GM19468 (cell line): ENCODE data around the gene RAX2.
"Not testable (repeated sequence)": the region's sequence is repeated elsewhere in the genome, so short reads cannot be mapped to it uniquely, and the experiment has no call there.

ENCODE experiments used
- ATAC-seq: cut with Tn5 transposase; IDR thresholded peaks from one replicate; pipeline ENCODE4 v1.9.1; 2021; ENCODE audit warnings: mild to moderate bottlenecking, moderate library complexity, moderate number of reproducible peaks; ENCODE audit not compliant: unreplicated experiment; ENCODE audit errors: extremely low read depth

The RAX2 gene

DNA sequence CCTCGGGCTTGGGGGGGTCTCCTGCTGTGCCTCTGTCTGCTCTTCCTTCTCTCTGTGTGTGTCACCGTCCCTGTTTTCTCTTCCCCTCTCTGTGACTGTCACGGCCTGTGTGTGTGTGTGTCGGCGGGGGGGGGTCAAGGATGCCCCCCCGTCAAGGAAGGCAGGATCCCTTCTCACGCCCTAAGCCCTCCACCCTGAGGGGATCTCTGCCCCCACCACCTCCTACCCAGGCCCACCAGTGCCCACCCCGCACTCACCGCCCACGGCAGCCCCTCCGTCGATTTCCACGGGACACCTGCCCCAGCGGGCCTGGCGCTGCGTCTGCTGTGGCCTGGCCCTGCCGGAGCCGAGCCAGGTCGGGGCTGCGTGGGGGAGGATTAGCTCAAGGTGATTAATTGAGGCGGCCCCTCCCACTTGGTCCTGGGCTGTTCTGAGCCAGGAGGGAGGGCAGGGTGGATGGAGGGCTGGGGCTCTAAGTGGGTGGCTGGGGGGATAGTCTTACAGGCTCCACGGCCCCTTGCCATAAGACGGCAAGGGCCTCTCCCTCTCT, at the start of gene RAX2:
TSS of gene RAX2 (minus strand) at position 323 of the 550 bp plus-strand sequence. CDS start 486 bp downstream, outside the sequence.
- ATAC-seq, result no peak

DNA sequence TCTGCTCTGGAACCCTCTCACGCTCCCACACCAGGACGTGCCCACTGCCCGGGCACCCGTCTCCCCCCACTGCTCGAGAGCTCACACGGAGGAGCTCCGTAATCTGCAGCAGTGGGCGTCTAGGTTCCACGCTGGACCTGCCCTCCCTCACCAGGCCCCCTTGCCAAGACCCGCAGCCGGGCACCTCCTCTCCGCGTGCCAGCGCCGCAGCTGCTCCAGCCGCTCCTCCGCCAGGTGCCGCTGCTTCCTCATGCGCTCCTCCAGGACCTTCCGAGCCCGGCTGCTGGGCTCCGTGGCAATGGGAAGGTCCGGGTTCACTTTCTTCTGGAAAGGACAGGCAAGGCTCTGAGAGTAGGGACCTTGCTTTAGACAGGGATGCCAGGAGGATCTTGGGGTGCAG, 49.1 kb upstream of the RAX2 start:
- ATAC-seq, result no peak

DNA sequence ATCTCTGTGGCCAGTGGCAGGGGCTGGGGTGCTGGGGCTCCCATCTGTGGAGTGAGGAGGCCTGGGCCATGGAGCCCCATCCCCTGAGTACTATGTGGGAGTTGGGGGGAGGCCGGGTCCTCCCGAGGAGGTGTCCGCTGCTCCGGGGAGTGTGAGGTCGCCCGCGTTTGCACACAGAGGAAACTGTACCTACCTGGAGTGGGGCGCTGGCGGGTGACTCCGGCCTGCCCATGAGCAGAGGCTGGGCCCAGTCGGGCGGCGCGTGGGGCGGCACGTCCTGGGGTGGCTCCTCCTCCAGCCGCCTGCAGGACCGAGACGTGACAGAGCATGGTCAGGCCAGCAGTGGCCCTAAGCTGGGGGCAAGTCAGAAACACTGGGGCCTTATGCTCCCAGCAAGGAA, 48.0 kb upstream of the RAX2 start:
- no peak for ATAC-seq

- ATAC-seq, result no peak
Observed at GRCh38 chr19:3818918-3819317, 46.9 kb upstream of the RAX2 start.

GRCh38 chr19:3818466-3818865, 46.4 kb upstream of the RAX2 start:
- no peak for ATAC-seq

GRCh38 chr19:3817761-3818160, 45.7 kb upstream of the RAX2 start:
- no peak for ATAC-seq

GRCh38 chr19:3816566-3817218, 44.7 kb upstream of the RAX2 start:
- no peak for ATAC-seq

- not testable (repeated sequence) for ATAC-seq
Observed at GRCh38 chr19:3816148-3816547, 44.1 kb upstream of the RAX2 start.

- ATAC-seq, result no peak
Observed at GRCh38 chr19:3814648-3815047, 42.6 kb upstream of the RAX2 start.

- ATAC-seq, result no peak
Observed at GRCh38 chr19:3813473-3814392, 41.7 kb upstream of the RAX2 start.

- no peak for ATAC-seq
Observed at GRCh38 chr19:3810708-3811355, 38.8 kb upstream of the RAX2 start.

GRCh38 chr19:3809881-3810707, 38.1 kb upstream of the RAX2 start:
- ATAC-seq, result no peak

DNA sequence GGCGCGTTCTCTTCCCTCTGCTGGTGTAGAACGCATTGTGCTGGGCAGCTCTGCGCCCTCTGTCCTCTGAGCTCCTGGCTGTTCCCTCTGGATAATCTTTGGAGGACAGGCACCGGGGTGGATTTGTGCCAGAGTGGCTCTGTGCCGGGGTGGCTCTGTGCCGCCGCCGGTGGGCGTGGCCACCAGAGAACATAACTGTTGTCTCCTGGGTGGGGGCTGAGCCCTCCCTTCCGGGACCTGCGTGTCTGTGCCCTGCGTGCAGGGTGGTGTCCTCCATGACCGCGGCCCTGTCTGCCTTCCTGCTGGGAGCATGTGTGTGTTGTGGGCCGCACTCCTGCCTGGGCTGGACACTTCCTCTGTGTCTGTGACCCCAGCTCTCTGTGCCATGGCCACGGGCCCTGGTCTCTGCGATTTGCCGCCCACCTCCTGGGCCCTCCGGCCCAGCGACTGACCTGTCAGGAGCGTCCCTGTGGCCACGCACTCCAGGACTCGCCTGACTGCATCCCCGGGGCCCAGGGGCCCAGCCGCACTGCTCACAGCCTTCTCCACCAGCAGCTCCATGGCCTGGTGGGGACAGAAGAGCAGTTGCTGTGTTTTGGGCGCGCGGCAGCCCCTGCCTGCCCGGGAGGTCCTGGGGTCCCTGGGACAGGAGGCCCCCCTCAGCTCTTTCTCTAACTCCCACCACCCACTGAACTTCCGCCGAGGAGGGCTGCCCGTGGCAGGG, 36.6 kb upstream of the RAX2 start:
- no peak for ATAC-seq

- ATAC-seq, result no peak
Observed at GRCh38 chr19:3807574-3808354, 35.7 kb upstream of the RAX2 start.

- no peak for ATAC-seq
Observed at GRCh38 chr19:3807131-3807480, 35.1 kb upstream of the RAX2 start.

DNA sequence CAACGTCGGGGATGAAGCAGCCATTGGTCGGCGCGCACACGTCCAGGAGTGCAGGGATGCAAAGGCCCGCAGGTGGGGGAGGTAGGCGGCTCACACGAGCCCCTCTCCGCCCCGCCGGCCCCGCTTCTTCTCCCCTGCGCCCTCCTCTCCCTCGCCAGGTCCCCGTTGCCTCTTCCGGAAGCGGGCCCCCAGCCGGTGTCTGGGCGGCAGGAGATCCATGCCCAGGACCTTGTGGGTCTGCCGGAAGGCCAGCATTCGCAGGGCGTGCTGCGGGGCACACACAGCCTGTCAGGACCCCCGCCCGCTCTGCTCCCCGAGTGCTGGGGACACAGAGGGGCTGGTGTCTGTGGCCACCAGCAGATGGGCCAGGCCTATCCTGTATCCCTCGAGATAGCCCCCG, 33.8 kb upstream of the RAX2 start:
- ATAC-seq, result no peak

DNA sequence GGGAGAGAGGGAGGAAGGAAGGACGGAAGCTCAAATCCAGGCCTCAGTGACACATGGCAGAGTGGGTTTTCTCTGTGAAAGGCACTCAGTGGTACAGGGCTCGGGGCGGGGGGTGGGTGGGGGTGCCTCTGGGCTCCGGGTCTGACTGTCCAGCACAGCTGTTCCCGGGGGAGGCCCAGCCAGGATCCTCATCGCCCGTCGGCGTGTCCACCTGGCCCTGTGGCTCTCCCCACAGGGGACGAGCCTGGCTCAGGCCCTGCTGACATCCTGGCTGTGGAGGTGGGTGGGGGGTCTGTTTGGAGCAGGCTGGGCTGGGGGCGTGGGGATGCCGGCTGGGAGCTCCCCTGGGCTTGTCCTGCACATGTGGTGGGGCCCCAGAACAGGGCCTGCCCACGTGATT, 32.4 kb upstream of the RAX2 start:
- no peak for ATAC-seq

- no peak for ATAC-seq
Observed at GRCh38 chr19:3803986-3804385, 32.0 kb upstream of the RAX2 start.
